D721Med (cell line): ENCODE measurements around the gene PYY.
"Not testable (repeated sequence)": the region's sequence is repeated elsewhere in the genome, so short reads cannot be mapped to it uniquely, and the experiment has no call there.

Experiments used
- DNase-seq: peaks from one replicate; pipeline ENCODE4 v3.0.0; 2011; ENCODE audit warnings: low spot score; ENCODE audit not compliant: insufficient read length
- FAIRE-seq: peaks from 2 replicates; lab custom pipeline; 2011; peaks lifted over from hg19 to GRCh38; lab: Jason Lieb, UNC
- TF ChIP-seq, protein P1 (sequence below): IDR thresholded peaks from 2 replicates; pipeline ENCODE4 v1.5.1; 2012; ENCODE audit warnings: mild to moderate bottlenecking, control low read depth; ENCODE audit not compliant: insufficient read depth; ENCODE audit errors: missing control alignments

Gene PYY

DNA sequence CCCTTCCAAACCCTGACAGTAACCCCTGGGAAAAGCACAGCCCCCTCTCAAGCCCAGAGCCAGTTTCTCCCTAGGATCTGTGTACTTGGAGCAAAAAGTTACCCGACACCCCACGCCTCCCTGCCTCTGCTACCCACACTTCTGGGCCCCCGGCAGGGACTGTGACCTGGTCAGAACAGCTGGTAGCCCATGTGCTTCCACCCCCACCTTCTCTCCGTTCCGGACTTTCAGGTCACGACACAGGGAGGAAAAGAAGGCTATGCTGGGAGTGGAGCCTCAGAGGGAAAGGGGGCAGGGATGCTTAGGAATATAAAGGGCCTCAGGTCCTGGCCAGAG is 17.8 kb downstream of the PYY start:
- FAIRE-seq (no peak), DNase-seq (no peak)
- TF ChIP-seq, protein P1, sequence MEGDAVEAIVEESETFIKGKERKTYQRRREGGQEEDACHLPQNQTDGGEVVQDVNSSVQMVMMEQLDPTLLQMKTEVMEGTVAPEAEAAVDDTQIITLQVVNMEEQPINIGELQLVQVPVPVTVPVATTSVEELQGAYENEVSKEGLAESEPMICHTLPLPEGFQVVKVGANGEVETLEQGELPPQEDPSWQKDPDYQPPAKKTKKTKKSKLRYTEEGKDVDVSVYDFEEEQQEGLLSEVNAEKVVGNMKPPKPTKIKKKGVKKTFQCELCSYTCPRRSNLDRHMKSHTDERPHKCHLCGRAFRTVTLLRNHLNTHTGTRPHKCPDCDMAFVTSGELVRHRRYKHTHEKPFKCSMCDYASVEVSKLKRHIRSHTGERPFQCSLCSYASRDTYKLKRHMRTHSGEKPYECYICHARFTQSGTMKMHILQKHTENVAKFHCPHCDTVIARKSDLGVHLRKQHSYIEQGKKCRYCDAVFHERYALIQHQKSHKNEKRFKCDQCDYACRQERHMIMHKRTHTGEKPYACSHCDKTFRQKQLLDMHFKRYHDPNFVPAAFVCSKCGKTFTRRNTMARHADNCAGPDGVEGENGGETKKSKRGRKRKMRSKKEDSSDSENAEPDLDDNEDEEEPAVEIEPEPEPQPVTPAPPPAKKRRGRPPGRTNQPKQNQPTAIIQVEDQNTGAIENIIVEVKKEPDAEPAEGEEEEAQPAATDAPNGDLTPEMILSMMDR, result no peak

GRCh38 chr17:43935204-43935925 is 18.4 kb downstream of the PYY start:
- TF ChIP-seq, protein P1, result no peak
- FAIRE-seq (no peak), DNase-seq (no peak)

GRCh38 chr17:43932923-43933322 is 20.8 kb downstream of the PYY start:
- FAIRE-seq (no peak), DNase-seq (no peak)
- TF ChIP-seq, protein P1, result no peak

- no peak for FAIRE-seq
- no peak for DNase-seq
- TF ChIP-seq, protein P1, result no peak
Measured at GRCh38 chr17:43932357-43932756, 21.4 kb downstream of the PYY start.

- TF ChIP-seq, protein P1, result no peak
Measured at GRCh38 chr17:43931062-43931571, 22.6 kb downstream of the PYY start.

DNA sequence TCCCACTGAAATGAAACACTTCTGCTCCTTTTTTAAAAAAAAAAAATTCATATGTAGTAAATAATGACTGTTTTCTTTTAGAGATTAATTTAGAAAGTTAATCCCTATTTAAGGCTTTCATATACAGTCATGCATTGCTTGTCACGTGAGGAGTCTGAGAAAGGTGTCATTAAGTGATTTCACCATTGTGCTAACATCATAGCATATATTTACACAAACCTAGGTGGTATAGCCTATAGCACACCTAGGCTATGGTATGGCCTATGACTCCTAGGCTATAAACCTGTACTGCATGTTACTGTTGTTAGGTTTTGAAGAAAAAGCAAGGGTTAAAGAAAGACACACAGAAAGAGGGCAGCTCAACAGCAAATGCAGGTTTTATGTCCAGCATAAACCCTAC is 25.1 kb downstream of the PYY start:
- no peak for FAIRE-seq
- DNase-seq, result no peak
- TF ChIP-seq, protein P1, result no peak

More at GRCh38 chr17:43931062-43931571, 22.6 kb downstream of the PYY start:
- FAIRE-seq (no peak), DNase-seq (no peak)

DNA sequence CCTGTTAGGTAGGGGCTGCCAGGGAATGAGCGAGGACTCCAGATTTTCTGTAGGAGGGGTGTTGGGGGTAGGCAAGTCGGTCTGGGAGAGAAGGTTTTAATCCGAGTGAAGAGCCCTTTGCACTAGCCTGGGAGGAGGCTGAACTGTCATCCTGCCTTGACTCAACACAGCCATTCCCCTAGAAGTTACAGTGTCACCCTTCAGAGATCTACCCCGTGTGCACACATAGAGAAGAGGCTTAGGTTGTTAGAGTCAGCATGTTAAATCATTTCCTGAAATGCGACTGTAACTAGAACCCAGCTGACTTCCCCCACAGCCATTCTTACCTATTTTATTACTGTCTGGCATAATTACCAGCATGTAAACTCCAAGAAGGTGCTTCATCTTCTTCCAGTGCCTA is 25.8 kb downstream of the PYY start:
- not testable (repeated sequence) for FAIRE-seq, DNase-seq
